Myocyte (in vitro differentiated cells): ENCODE results near the gene CELF2. TPM values are rescaled to one million over a fixed set of nuclear protein-coding genes. Genes with fewer than 3 reads are reported as not detected.

Experiments used
- DNase-seq: peaks from one replicate; pipeline ENCODE4 v3.0.0-alpha.2; 2012; ENCODE audit warnings: low read depth
- total RNA-seq: library from RNA; depleted of rRNA; stranded (reverse); fragments of >200 nt; gene quantifications from 2 replicates; pipeline ENCODE4 v1.2.3, GENCODE V29; 2014

Gene CELF2
- total RNA-seq, 1 donor from 2014 or later: 71.0 TPM

- DNase-seq: no peak
Measured at GRCh38 chr10:11153245-11153644, 135.6 kb downstream of the CELF2 start.

DNA sequence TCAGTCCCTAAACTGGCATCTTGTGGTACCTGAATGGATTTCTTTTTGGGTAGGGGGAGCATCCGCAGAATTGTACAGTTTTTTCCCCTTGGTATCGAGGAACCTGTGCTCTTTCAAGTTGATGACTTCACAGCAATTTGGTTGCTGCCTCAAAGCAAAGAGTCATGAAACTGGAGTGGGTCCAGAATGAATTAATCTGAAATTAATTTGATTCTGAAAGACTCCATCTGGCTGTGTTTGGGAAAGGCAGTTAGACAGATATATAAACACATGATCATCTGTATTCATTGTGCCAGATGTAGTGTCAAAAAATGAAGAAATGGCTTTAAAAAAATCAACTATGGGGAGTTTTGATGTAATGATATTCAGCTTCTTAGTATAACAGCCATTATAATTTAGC is 136.1 kb downstream of the CELF2 start:
- DNase-seq: no peak

GRCh38 chr10:11154333-11154732 is 136.7 kb downstream of the CELF2 start:
- no peak for DNase-seq

GRCh38 chr10:11154849-11155498 is 137.3 kb downstream of the CELF2 start:
- DNase-seq: peak; percentile 43

DNA sequence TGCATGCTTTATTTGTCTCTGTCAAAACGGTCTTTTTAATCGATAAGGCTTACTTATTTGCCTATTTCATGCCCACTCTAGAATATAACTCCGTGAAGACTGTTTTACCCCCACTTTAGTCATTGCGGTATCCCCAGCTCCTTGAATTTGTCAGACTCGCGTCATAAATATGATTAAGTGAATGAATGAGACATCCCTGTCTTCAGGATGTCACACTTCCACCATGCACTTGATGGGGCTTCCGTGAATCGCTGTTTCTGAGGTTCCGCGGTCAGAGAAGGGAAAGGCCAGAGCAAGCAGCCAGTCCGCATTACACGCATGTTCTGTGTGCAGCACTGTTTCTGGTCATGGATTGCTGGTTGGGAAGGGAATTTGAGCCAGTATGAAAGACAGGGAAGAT is 138.8 kb downstream of the CELF2 start:
- no peak for DNase-seq

GRCh38 chr10:11157292-11158076 is 139.8 kb downstream of the CELF2 start:
- DNase-seq: no peak

DNA sequence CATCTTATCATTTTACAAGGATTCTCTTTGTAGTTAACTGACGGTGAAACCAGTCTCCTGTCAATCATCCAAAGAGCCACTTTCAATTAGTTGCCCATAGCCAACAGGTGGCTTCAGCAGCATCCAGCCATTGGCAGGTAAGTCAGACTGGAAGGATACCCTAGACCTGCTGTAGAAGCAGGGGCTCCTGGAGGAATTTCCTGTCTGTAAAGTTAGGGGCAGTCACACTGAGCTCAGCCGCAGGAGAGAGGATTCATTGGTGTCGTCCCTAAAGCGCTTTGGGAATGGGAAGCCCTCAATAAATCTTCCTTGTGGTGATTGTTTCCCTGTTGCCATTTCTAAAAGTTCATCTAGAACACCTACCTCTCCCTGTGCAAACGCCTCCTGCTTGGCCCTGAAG is 140.4 kb downstream of the CELF2 start:
- no peak for DNase-seq

- no peak for DNase-seq
Measured at GRCh38 chr10:11159543-11160215, 142.0 kb downstream of the CELF2 start.

DNA sequence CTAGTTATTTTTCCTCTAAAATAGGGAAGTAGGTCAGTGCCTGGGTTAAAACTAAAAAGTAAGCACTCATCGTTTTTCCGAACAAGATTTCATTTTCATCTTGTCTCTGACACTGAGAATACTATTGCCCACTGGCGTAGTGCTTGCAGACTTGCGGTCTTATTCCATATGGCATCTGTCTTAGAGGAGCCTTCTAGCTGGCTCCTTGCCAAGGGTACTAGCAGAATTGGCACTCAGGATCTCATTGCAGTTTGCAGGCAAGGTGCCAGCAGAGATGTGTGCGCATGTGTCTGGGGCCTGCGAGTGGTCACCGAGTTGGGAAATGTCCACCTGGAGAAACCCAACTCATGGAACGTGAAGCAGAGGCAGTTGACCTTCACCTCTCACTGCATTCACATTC is 143.4 kb downstream of the CELF2 start:
- DNase-seq: no peak

DNA sequence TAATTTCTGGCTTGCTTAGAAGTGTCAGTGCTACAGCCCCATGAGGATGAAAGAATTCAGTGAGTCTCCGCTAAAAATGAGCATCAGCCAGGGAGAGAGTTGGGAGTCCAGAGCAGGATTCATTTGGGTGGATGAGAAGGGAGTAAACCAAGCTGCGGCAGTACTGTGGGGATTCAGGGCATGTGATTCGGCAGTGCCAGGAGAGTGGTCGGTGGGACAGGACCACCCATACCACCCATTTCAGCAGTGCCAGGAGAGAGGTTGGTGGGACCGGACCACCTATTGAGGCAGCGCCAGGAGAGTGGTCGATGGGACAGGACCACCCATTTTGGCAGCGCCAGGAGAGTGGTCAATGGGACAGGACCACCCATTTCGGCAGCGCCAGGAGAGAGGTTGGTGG is 144.2 kb downstream of the CELF2 start:
- no peak for DNase-seq

DNA sequence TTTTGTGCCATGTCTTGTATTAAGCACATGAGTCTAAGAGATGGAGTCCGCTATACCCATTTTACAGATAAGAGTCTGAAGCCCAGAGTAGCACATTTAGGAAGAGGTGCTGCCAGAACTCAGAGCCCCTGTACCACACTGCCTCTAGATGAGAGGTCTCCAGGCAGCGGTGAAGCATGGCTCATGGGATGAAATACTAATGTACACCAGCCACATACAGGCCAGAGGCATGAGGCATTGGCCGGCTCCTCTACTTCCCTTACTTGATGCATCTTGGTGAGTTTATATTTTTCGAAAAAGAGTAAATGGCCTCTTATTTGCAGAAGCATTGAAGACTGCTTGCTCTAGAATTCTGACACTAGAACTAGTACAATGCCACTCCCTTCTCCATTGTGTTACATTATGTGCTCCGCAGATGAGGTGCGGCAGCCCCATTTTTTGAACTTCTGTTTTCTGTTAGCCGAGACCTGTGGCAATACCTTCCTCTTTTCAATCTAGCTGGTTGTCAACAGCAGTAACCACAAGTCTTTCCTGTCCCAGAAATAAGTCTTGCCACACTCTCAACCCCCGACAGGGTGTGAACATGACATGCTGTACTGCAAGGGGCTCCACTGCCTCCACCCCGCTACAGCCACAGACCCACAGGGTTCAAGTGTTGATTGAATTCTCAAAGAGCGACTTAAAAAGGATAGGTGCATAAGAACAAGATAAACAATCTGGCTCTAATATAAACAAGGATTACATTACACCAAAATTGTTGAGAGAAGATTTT is 145.3 kb downstream of the CELF2 start:
- DNase-seq: peak; percentile 45

DNA sequence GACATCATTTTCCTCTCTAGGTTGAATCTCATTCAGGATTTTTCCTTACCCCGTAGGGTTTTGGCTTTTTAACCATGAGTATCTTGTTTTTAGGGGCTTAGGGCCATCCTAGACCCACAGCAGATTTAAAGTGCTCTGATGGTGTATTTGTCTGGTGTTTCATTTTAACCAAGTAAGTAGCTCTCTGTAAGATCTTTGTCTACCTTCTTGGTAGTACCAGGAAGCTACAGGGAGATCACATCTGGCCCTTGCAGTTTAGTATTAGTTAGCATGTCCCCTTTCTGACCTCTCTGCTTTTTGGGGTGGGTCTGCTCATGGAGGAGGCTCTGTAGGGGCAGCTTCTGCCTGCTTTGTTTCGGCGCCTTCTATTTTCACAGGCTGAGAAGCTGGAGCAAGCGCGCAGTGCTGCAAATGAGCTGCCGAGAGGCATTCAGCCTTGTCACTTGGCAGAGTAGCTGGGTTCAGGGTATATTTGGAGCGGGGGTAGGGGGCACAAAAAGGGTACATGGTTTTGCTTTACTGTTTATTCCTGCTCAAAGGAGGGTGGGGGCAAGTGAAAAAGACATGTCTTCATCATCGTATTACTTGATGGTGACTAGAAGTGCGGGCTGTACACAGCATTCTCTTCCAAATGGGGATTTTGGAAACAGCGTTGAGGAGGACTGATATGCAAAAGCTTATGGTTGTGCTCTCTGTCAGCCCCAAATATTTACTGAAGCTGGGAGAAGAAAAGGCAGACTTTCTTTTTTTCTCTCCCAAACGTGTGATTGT is 146.3 kb downstream of the CELF2 start:
- no peak for DNase-seq

DNA sequence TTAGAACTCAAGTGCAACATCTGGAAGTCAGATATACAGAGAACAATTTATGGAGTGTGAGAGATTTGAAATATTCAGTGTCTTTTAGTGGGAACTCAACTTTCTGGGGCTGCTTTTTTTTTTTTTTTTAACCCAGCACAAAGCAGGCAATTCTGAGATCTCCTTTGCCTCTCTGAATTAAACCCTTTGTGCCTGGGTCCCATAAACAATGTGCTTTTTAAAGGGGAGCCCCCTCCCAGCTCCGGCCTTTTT is 146.8 kb downstream of the CELF2 start:
- no peak for DNase-seq

- peak; percentile 80 for DNase-seq
Measured at GRCh38 chr10:11164803-11165590, 147.3 kb downstream of the CELF2 start.

DNA sequence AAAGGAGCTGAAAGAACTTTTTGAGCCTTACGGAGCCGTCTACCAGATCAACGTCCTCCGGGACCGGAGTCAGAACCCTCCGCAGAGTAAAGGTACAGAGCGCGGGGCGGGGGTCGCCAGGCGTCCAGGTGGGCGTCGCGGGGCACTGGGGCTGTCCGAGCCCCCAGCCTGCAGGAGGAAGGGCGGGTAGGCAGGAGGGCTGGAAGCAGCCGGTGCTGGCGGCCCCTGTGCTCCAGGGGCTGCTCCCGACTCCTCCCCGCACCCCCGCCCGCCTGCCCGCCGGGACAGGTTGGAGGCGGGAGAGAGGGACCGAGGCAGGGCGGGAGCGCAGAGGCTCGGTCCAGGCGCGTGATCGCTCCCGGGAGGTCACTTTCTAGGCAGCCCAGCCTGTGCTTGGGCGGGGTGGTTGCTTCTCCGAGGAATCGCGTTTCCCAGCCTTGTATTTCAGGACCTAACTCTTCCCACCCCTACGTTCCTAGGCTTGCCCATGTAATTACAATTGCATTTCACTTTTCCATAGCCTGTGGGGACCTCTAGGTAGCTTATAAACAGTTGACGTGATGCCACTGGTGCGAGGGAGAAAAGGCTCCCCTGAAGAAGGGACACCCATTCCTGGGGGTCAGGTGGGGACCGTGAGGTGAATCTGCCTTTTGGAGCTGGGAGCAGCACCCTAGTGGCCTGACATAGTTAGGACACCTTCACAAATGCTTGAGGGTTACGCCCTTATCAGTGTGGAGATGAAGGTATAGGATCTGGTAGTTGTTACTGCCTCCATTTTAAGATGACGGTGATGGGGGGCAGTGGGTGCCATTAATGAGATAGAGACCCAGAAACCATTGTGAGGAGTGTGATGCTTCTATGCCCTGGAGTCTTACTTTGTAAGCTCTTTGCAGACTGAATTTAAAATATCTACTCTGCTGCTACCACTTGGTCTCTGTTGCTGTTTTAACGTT is 148.2 kb downstream of the CELF2 start:
- no peak for DNase-seq

DNA sequence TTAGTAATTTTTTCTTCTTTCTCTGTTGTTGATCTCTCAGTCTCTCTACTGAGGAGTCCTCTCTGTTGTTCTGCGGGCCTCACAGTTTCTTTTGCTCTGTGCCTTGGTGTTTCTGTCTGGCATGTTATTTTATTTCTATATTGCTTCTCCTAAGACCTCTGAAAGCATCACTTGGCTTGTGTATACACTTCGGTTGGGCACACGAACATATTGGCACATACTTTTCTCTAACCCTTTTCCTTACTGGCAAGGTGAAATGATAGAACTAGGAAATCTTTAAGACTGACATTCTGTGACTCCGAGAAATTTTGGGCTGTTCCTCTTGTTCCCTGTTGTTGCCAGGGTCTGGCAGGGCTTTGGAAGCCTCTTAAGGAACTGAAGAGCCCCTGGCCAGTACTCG is 148.9 kb downstream of the CELF2 start:
- DNase-seq: no peak

DNA sequence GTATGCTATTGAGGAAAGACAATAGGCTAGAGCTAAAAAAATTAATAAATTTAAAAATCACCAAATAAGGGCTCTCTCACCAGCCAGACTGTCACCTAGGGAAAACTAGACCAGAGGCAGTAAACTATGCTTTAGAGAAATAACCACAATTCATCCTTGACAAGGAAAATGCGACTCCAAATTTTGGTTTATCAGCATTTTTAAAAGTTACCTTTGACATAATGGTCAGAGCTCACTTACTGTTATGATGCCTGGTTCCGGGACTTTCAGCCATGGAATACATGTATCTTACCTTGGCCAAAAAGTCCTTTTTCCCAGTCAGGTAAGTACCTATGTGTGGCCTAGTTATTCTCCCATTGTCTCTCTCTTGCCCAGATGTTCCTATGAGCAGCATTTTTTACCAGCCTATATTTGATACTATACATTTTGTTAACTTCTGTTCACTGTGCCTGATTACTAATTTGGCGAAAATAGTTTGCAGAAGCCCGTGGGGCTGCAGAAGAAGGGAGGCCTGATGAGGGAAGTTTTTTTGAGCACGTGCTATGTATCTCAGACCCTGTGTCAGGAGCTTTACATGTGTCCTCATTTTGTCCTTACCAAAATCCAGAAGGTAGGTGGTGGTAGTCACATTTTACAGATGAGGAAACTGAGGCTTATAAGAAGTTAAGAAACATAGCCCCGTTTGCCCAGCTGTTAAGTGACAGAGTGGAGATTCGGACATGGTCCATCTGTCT is 149.7 kb downstream of the CELF2 start:
- no peak for DNase-seq

DNA sequence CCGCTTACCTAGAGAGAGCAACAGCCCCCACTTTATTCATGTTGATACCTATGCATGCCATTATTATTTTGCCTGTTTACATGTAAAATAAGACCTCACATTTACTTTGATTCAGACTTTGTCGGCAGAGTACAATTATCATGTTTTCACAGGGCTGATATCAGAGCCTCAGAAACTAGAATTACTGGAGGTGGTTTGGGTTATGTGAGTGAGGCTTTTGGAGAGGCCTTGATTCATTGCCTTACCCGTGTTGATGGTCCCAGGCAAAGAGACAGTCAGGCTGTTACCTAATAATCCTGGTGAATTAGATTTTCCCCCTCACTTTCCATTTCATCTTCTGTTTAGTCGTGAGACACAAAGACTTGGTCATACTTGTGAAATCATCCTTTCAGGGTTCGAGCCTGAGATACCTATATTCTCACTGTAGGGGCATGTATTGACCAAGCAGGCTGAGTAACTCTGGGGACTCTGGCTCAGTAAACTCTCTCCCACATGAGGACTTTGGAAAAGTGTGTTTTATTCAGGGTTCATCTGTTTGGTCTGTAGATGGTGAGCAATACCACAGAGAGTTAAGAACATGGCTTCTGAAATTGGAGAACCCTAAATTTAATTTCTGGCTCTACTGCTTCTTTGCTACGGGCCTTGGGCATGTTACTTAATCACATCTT is 150.9 kb downstream of the CELF2 start:
- DNase-seq: no peak
